GM12891 (cell line): ENCODE measurements around the gene CARD9.

Experiments
- DNase-seq: peaks from one replicate; pipeline ENCODE4 v3.0.0; 2011; ENCODE audit warnings: low spot score; ENCODE audit not compliant: insufficient read length
- FAIRE-seq: peaks from 2 replicates; lab custom pipeline; 2011; peaks lifted over from hg19 to GRCh38; lab: Jason Lieb, UNC
- PAX5 ChIP-seq: IDR thresholded peaks from 2 replicates; pipeline ENCODE4 v1.6.1; 2011; ENCODE audit warnings: low read length, moderate library complexity, mild to moderate bottlenecking; ENCODE audit not compliant: insufficient read depth, severe bottlenecking
- POLR2A ChIP-seq: IDR thresholded peaks from 2 replicates; pipeline ENCODE4 v1.6.1; 2011; ENCODE audit warnings: low read depth, low read length, control low read depth
- POLR2AphosphoS5 ChIP-seq: IDR thresholded peaks from 2 replicates; pipeline ENCODE4 v1.6.1; 2011; ENCODE audit warnings: low read depth, low read length, control low read depth
- POU2F2 ChIP-seq: IDR thresholded peaks from 2 replicates; pipeline ENCODE4 v1.6.1; 2011; ENCODE audit warnings: low read depth, mild to moderate bottlenecking, control low read depth, low read length, moderate library complexity
- SPI1 ChIP-seq: IDR thresholded peaks from 2 replicates; pipeline ENCODE4 v1.6.1; 2011; ENCODE audit warnings: low read depth, low read length, control low read depth
- TAF1 ChIP-seq: IDR thresholded peaks from 2 replicates; pipeline ENCODE4 v1.6.1; 2011; ENCODE audit warnings: low read depth, low read length, control low read depth

The CARD9 gene

GRCh38 chr9:136318111-136318775 lies 55.2 kb downstream of the CARD9 start:
- FAIRE-seq (no peak), DNase-seq (no peak)
- TF ChIP-seq PAX5 (no peak), TAF1 (no peak), SPI1 (no peak)

DNA sequence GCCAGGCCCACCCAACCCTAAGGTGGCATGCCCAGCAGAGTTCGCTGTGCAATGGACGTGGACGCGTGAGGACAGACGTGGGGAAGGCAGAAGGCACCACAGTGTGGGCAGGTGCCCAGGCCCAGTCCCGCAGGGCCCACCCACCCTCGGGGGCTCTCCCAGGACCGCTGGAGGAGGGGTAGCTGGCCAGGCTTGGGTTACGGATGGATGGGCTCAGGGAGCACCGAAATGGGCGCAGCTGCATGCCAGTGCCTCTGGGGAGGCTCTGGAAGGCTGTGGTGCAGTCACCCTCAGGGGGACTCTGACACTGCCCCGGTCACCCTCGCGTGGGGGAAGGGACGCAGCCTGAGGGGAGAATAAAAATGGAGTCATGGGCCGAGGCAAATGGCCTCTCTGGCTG lies 55.8 kb downstream of the CARD9 start:
- TF ChIP-seq PAX5, result no peak
- TF ChIP-seq SPI1, result no peak
- TF ChIP-seq POLR2A, result no peak
- TF ChIP-seq TAF1, result no peak
- no peak for TF ChIP-seq POLR2AphosphoS5
- no peak for TF ChIP-seq POU2F2
- DNase-seq (no peak), FAIRE-seq (no peak)

DNA sequence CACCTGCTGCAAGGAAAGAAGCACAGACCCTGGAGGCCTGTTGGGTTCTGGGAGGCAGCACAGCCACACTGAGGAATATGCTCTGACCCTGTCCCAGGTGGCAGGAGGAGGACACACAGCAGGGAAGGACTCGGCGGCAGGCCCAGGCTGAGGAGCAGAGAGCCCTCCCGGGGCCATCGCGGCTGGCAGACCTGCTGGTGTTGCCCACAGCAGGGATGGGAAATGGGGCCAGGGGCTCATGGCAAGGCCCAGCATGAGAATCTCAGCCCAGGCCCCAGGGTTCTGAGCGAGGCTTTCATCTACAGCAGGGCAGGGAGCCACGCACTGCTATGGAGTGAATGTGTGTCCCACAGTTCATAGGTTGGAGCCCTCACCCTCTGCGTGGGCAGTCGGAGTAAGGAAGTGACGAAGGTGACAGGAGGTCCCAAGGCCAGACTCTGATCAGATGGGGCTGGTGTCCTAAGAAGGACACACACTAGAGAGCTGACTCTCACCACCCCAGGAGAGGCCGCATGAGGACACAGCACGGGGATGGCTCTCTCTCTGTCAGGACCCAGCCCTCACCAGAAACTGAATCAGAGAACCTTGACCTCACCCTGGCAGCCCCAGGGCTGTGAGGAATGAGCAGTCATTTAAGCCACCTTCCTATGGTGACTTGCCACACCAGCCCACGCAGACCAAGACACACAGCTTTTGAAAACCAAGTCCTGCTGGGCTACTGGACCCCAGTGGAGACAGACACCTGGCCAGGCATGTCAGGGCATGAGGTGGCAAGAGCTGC lies 56.4 kb downstream of the CARD9 start:
- DNase-seq, result no peak
- no peak for FAIRE-seq
- TF ChIP-seq POU2F2, result no peak
- TF ChIP-seq POLR2AphosphoS5, result no peak

DNA sequence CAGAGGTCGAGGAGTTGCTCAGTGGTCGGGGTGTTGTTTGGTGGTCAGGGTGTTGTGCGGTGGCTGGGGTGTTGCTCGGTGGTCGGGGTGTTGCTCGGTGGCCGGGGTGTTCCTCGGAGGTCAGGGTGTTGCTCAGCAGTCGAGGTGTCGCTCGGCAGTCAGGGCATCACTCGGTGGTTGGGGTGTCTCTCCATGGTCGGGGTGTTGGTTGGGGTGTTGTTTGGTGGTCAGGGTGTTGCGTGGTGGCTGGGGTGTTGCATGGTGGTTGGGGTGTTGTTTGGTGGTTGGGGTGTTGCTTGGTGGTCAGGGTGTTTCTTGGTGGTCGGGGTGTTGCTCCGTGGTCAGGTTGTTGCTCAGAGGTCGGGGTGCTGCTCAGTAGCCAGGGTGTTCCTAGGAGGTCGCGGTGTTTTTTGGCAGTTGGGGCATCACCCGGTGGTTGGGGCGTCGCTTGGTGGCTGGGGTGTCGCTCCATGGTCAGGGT lies 57.2 kb downstream of the CARD9 start:
- no peak for DNase-seq
- TF ChIP-seq TAF1, result no peak
- no peak for TF ChIP-seq PAX5
- no peak for TF ChIP-seq POLR2AphosphoS5
- no peak for TF ChIP-seq POU2F2
- TF ChIP-seq POLR2A, result no peak
- TF ChIP-seq SPI1, result no peak
- FAIRE-seq, result no peak

DNA sequence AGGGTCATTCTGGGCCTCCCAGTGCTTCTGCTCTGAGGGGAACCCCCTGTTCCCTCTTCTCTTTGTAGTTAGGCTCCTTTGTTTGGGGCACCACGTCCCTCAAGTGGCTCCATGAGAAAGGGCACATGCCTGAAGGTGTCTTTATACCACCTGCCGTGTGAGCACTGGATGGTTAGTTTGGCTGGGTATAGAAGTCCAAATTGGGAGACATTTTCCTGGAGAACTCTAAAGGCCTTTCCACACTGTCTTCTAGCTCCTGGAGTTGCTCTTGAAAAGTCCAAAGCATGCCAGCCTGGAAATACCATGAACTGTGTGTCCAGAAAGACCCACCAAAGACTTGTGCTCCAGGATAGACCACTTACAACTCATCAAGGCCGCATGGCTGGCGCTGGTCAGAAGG lies 58.5 kb downstream of the CARD9 start:
- no peak for DNase-seq
- no peak for TF ChIP-seq POLR2AphosphoS5
- no peak for TF ChIP-seq SPI1
- TF ChIP-seq TAF1, result no peak
- no peak for TF ChIP-seq POLR2A
- TF ChIP-seq POU2F2, result no peak
- TF ChIP-seq PAX5, result no peak
- FAIRE-seq, result no peak

DNA sequence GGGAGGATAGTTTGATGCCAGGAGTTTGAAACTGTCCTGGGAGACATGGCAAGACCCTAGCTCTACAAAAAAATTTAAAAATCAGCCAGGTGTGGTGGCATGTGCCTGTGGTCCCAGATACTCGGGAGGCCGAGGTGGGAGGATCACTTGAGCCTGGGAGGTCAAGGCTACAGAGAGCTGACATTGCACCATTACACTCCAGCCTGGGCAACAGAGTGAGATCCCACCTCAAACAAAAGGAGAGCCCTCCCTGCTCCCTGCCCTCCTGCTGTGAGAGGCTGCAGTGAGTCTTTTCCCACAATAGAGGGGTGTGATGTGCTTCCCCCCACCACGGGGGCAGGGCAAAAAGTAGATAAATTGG lies 59.4 kb downstream of the CARD9 start:
- TF ChIP-seq PAX5, result no peak
- TF ChIP-seq SPI1, result no peak
- TF ChIP-seq POU2F2, result no peak
- TF ChIP-seq TAF1, result no peak
- no peak for TF ChIP-seq POLR2A
- TF ChIP-seq POLR2AphosphoS5, result no peak
- no peak for DNase-seq
- no peak for FAIRE-seq
